ENCODE results near the gene DAND5. TPM values are rescaled to one million over a fixed set of nuclear protein-coding genes. Genes with fewer than 3 reads are reported as not detected.

The DAND5 gene, protein sequence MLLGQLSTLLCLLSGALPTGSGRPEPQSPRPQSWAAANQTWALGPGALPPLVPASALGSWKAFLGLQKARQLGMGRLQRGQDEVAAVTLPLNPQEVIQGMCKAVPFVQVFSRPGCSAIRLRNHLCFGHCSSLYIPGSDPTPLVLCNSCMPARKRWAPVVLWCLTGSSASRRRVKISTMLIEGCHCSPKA
- not detected in 2 replicates for total RNA-seq

DNA sequence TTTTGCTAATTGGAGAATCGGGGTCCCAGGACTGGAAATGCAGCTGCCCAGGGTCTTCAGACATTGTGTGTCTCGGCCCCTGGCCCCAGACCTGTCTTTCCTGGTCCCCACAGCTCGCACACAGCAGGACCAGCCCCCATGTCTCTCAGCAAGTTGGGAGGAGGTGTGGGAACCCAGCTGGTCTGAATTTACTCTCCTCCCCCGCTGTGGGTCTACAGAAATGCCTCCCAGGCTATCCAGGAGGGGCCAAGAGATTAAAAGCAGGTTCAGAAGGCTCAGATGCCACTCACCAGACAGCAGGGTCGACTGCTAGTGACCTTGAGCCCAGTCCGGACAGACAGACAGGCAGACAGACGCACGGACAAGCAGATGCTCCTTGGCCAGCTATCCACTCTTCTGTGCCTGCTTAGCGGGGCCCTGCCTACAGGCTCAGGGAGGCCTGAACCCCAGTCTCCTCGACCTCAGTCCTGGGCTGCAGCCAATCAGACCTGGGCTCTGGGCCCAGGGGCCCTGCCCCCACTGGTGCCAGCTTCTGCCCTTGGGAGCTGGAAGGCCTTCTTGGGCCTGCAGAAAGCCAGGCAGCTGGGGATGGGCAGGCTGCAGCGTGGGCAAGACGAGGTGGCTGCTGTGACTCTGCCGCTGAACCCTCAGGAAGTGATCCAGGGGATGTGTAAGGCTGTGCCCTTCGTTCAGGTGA lies at the start of gene DAND5:
DAND5 (plus strand) TSS at position 285 of the 697 bp plus-strand sequence; CDS start at position 370, 85 bp downstream.
- DNase-seq (ENCODE audit: low read depth) (no peak), FAIRE-seq (no peak)
- H3K4me3 ChIP-seq (ENCODE audit: low read depth, low read length), result no peak within 1 kb of the TSS
- TF ChIP-seq, protein P1, sequence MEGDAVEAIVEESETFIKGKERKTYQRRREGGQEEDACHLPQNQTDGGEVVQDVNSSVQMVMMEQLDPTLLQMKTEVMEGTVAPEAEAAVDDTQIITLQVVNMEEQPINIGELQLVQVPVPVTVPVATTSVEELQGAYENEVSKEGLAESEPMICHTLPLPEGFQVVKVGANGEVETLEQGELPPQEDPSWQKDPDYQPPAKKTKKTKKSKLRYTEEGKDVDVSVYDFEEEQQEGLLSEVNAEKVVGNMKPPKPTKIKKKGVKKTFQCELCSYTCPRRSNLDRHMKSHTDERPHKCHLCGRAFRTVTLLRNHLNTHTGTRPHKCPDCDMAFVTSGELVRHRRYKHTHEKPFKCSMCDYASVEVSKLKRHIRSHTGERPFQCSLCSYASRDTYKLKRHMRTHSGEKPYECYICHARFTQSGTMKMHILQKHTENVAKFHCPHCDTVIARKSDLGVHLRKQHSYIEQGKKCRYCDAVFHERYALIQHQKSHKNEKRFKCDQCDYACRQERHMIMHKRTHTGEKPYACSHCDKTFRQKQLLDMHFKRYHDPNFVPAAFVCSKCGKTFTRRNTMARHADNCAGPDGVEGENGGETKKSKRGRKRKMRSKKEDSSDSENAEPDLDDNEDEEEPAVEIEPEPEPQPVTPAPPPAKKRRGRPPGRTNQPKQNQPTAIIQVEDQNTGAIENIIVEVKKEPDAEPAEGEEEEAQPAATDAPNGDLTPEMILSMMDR (IDR thresholded peaks at IDR 0.05; ENCODE audit: insufficient read depth, low read length, severe bottlenecking), result no peak
- no peaks in the 10 kb centered on the region for H3K27me3 ChIP-seq (ENCODE audit: control insufficient read depth, insufficient read depth, low read length)
- H3K36me3 ChIP-seq (ENCODE audit: control insufficient read depth, insufficient read depth, low read length), result no peaks in the 10 kb centered on the region

DNA sequence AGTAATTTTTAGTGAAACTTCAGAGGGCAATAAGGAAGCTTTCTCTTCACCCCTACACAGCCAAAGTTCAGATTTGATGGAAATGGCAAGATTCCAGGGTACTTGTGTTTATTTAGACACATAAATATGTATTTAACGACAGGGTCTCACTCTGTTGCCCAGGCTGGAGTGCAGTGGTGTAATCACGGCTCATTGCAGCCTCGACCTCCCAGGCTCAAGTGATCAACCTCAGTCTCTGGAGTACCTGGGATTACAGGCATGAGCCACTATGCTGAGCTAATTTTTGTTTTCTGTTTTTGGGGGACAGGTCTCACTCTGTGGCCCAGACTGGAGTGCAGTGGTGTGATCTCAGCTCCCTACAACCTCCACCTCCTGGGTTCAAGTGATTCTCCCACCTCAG lies 48.3 kb upstream of the DAND5 start:
- peaks cover 18% of the 10 kb centered on the region for H3K36me3 ChIP-seq (ENCODE audit: control insufficient read depth, insufficient read depth, low read length)
- no peak overlapping the region for H3K4me3 ChIP-seq (ENCODE audit: low read depth, low read length)
- no peaks in the 10 kb centered on the region for H3K27me3 ChIP-seq (ENCODE audit: control insufficient read depth, insufficient read depth, low read length)
- DNase-seq (ENCODE audit: low read depth), result no peak
- no peak for FAIRE-seq
- TF ChIP-seq, protein P1 (IDR thresholded peaks at IDR 0.05; ENCODE audit: insufficient read depth, low read length, severe bottlenecking), result no peak

DNA sequence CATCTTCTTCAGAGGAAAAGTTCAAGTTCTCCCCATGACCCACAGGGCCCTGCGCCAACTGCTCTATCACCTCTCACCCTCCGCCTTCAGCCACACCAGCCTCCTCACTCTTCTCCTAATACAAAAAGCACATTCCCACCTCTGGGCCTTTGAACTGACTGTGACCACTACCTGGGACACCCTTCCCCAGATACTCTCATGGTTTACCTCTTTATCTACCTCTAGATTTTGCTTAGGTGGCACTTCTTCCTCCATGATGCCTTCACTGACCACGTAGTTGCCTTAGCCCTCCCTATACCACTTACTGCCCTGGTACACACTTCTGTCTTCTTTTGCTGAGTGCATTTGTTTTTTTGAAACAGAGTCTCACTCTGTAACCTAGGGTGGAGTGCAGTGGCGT lies 46.4 kb upstream of the DAND5 start:
- H3K27me3 ChIP-seq (ENCODE audit: control insufficient read depth, insufficient read depth, low read length), result no peaks in the 10 kb centered on the region
- peaks cover 27% of the 10 kb centered on the region for H3K36me3 ChIP-seq (ENCODE audit: control insufficient read depth, insufficient read depth, low read length)
- DNase-seq (ENCODE audit: low read depth) (no peak), FAIRE-seq (no peak)
- TF ChIP-seq, protein P1 (IDR thresholded peaks at IDR 0.05; ENCODE audit: insufficient read depth, low read length, severe bottlenecking), result no peak
- H3K4me3 ChIP-seq (ENCODE audit: low read depth, low read length), result no peak overlapping the region

DNA sequence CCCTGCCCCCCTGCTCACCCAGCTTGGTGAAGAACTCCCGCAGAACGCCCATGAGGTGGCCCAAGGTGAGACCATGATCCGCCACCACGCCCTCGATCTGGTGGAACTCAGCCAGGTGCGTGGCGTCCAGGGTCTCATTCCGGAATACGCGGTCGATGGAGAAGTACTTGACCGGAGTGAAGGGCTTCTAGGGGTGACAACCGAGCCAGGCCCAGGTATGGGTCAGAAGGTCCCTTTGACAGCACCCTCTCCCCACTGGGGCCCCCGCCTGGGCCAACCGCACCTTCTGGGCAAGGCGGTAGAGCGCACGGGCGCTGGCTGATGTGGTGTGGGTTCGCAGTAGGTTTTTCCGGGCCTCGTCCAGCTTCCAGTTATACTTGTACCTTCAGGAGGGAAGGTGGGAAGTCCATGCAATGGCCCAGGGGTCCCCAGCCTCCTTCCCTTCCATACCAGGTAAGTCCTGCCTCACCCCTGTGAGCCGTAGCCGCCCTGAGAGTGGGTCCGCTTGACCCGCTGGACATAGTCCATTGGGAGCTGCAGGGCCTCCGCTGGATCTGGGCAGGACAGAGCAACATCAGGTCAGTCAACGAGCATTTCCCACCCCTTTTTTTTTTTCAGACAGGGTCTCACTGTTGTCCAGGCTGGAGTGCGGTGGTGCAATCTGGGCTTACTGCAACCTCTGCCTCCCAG lies 44.6 kb upstream of the DAND5 start:
- H3K4me3 ChIP-seq (ENCODE audit: low read depth, low read length), result no peak overlapping the region
- TF ChIP-seq, protein P1 (IDR thresholded peaks at IDR 0.05; ENCODE audit: insufficient read depth, low read length, severe bottlenecking), result no peak
- no peaks in the 10 kb centered on the region for H3K27me3 ChIP-seq (ENCODE audit: control insufficient read depth, insufficient read depth, low read length)
- DNase-seq (ENCODE audit: low read depth), result no peak
- H3K36me3 ChIP-seq (ENCODE audit: control insufficient read depth, insufficient read depth, low read length), result peaks cover 39% of the 10 kb centered on the region
- no peak for FAIRE-seq

DNA sequence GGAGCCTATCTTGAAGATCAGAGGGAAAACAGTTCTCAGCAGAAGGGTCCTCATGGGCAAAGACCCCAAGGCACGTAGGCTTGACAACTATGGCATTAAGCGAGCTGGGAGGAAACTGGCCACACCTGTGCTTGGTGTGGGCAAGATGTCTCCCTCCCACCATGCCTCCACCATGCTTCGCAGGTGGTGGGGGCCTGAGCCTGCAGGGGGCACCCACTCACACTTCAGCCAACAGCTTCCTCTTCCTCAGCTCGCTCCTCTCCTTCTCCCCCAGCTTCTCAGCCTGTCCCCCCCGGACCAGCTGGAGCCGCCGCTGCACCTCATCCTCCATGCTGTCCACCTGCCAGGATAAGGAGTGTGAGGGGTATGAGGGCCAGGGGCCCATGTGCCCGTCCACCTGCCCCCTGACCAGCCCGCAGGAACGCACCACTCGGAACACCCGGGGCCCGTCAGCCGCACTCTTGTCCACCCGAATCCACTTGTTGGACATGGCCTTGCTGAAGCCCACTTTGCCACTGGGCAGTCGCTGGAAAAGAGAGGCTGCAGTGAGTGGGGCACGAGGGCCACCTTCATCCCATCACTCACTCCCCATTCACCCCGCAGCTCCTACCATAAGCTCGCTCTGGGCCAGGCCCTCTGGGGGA lies 39.3 kb upstream of the DAND5 start:
- Histone ChIP-seq H3K36me3 (ENCODE audit: control insufficient read depth, insufficient read depth, low read length) (peaks cover 31% of the 10 kb centered on the region), H3K27me3 (ENCODE audit: control insufficient read depth, insufficient read depth, low read length) (no peaks in the 10 kb centered on the region), H3K4me3 (ENCODE audit: low read depth, low read length) (no peak overlapping the region)
- DNase-seq (ENCODE audit: low read depth), result no peak
- TF ChIP-seq, protein P1 (IDR thresholded peaks at IDR 0.05; ENCODE audit: insufficient read depth, low read length, severe bottlenecking), result no peak
- FAIRE-seq, result no peak

Data from bronchial epithelial cell (primary cell).